Stimulated activated CD8-positive, alpha-beta memory T cell treated with anti-CD3 and anti-CD28 coated beads, Interleukin-15, amount 100 ng/mL, for 4 hours (primary cell): ENCODE data around the gene HSBP1.

Experiments used
- DNase-seq, 2 donors: peaks; one replicate each; pipeline ENCODE4 v3.0.0-alpha.2; 2020; ENCODE audit warnings: low read depth in 2 of 2

HSBP1 gene

DNA sequence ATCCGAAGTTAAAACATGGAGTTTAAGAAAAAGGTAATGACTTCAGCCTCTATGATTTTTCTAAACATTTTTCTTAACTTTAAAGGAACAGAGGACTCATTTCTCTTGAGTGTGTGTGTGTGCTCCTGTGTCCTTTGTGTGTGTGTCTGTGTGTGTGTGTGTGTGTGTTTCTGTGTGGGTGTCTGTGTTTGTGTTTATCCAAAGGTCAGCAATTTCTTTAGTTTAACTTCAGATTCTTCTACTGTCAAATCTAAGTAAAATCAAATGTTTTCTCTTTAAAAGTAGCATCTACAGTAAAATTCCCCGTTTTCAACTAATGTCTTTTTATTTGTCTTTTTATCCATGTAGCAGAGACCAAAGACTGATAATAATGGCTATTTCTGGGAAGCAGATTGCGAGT, 31.8 kb downstream of the HSBP1 start:
- DNase-seq = no peak

GRCh38 chr16:83840060-83840617, 32.4 kb downstream of the HSBP1 start:
- DNase-seq = no peak

DNA sequence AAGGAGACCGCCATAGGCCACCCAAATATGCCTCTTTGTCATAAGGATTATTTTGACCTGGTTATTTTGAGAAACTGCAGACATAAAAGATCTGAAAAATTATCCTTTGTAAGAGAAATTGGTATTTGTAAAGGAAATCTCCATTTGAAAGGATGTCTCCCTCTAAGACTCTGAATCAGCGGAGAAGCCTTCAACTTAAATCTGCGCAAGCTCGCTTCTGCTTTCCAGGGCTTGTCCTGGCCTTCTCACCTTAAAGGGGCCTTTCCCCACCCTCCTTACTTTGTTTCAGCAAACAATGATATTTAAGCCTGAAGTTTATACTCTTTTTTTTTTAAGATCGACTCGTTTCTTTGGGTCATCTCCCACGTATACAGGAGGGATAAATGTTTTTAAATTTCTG, 34.5 kb downstream of the HSBP1 start:
- no peak for DNase-seq

DNA sequence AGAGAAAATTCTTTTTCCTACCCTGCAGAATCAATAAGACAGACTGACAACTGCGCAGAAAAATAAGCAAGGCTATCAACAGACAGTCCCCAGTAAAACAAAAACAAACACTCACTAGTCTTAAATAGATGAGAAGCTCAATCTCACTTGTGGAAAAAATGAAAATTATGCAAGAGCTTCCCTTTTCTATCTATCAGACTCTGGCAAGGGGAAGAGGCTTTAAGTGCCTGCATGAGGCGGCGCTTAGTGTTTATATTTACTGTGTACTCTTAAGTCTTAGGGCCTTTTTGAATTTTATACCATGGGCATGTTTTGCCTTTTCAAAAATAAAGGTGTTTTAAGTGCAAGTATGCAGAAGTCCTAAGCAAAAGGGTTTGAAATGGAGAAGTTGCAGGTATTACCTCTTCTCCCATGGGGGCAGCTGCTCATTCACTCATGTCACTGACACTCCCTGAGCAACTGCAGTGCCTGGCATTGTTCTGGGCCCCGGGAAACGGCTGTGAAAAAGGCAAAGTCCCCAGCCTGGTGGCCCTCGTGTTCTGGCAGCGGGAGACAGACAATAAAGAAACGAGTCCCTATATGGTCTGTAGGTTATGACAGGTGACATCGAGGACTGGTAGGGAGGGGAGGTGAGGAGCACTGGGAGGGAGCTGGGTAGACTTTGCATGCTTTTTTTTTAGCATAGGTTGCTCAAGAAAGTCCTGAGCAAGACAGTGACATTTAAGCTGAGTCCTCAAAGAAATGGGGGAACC, 35.2 kb downstream of the HSBP1 start:
- no peak for DNase-seq

DNA sequence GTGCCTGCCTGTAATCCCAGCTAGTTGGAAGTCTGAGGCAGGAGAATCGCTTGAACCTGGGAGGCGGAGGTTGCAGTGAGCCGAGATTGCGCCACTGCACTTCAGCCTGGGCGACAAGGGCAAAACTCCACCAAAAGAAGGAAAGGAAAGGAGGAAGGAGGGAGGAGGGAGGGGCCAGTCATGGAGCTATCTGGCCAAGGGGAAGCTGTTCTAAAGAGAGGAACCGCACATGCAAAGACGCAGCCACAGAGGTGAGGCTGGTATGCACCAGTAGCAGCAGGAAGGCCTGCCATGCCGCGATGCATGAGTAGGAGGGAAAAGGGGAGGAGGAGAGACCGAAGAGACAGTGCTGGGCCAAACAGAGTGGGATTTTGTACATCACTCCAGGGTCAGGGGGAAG, 35.9 kb downstream of the HSBP1 start:
- no peak for DNase-seq

DNA sequence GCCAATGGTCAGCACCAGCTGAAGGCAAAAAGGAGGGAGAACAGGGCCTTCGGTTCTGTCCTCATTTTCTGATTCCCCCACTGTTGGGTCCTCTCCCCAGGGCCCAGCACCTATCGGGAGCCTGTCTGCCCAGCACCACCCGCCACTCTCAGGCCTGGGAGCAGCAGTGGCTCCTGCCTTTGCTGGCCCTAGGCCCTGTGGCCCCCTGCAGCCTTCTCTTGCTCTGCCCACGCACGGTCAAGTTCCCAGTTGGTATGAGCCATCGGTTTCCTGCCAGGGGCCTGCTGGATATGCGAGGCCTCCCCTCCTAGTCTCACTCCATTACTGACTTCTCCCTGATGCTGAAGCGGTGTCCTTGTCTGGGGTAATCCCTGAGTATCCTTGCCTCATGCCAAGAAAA, 37.5 kb downstream of the HSBP1 start:
- DNase-seq = no peak

DNA sequence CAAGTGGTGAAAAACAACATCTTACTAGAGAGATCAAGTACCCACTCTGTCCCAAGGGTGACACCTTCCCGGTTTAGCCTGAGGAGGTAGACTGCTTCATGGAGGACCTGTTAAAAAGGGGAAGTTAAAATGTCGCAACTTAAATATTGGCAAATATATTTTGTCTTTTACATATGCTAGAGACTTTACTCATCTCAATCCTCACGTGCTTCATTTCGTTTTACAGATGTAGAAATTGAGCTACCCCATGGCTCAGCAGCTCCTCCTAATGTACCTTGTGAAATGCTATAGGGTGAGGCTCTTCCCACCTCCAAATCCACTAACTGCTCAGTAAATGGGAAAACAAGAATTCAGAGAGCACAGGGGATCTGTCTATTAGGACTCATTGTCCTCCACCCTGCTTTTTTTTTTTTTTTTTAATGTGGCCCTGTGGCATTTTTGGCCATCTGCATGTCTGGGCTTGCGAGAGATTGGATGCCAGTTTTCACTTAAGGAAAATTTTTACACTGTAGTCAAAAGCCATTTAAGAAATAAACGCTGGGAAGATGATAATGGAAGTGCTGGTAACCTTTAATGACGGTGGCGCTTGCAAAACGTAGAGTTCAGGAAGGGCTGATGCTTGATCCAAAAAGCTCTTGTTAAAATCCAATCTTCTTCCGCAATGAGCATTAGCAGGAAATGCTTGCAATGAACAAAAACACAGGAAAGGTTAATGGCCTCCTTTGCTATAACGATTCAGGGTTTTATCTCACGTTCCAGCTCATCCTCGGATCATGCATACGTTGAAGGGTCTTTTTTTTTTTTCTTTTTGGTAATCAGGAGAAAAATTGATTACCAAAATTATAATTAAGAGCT, 39.8 kb downstream of the HSBP1 start:
- no peak for DNase-seq

- DNase-seq = no peak
Observed at GRCh38 chr16:83849421-83849820, 41.6 kb downstream of the HSBP1 start.

DNA sequence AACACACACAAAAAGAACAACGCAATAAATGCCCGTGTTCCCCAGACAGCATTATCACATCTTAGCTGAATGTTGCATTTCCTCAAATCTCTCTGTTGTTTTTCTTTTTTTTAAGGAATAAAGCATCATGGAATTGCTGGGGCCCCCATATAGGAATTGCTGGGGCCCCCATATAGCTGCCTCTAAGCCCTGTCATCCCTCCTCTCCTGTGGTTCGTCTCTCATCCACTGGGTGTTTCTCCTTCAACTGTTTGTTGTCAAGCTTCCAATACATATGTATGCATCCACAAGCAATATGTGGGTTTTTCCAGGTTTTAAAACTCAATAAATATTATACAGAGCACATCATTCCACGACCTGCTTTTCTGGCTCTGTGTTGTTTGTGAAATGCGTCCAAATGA, 43.2 kb downstream of the HSBP1 start:
- DNase-seq = no peak

DNA sequence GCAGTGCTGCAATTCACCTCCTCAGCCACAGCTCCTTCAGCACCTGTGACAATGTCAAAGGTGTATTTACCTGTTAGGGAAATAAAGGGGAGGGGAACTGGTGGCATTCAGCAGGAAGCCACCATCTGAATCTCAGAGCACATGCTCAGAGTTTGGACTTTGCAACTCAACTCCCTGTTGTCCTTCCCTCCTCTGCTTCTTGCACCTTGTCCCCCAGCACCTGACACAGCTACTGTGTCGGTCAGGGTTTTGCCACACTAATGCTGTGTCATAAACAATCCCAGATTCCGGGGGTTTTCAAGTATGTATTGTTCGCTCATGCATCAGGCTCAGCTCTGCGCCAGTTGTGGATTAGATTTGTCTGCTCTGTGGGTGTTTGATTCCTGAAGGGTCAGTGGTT, 43.7 kb downstream of the HSBP1 start:
- DNase-seq = no peak

DNA sequence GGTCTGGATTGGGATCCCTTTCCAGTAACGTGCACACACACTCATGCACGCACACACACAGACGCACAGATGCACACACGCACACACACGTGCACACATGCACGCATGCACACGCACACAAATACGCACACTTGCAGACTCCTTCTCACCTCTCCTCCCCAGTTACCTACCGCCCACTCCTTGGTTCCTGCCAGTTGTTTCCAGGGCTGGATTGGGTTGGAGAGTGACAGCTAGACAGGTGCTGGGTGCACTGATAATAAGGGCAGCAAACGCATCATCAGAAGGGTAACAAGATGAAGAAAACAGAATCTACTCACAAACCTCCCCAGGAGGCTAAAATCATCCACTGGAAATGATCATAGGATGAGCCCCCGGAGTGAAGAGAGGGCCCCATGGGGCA, 45.0 kb downstream of the HSBP1 start:
- no peak for DNase-seq

- DNase-seq = no peak
Observed at GRCh38 chr16:83853834-83854233, 46.1 kb downstream of the HSBP1 start.

- DNase-seq = no peak
Observed at GRCh38 chr16:83854420-83854819, 46.6 kb downstream of the HSBP1 start.

DNA sequence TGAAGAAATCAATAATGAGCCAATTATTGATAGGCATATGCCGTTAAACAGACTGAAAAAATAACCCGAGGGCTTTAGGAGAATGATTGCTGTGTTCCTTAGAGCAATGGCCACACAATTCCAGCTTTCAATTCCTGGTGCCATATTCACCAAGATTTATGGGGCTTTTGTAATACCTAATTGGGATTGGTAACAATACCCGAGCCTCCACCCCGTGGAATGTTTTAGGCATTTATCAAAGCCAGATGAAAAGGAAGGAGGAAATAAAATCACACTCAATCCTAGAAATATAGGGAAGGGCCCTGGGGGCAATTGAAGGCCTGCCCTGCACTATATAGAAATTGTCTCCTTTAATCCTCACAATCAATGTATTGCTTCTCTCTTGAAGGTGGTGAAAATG, 49.0 kb downstream of the HSBP1 start:
- DNase-seq = no peak

GRCh38 chr16:83859265-83859664, 51.5 kb downstream of the HSBP1 start:
- no peak for DNase-seq

- DNase-seq = no peak
Observed at GRCh38 chr16:83862661-83863060, 54.9 kb downstream of the HSBP1 start.

DNA sequence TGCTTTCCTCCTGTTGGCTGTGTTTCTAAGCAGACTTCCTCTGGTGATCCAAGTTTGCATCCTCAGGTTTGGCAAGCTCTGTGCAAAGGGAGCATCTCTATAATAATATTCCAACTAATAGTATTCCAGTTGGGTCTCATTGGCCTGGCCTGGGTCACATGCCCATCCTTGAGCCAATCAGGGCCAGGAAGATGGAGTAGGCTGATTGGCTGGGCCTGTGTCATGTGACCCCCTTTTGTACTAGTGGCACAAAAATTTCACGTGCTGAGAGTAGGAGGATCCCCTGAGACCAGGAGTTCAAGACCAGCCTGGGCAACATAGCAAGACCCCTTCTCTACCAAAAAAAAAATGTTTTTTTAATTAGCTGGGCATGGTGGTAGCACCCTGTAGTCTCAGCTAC, 55.9 kb downstream of the HSBP1 start:
- no peak for DNase-seq
